Right lobe of liver (tissue), 6 donors: Measurements from ENCODE around the gene C17orf100. TPM values are rescaled to one million over a fixed set of nuclear protein-coding genes. Genes with fewer than 3 reads are reported as not detected.

Source experiments
- ATAC-seq, 4 donors: fragments of 200-7000 bp; cut with Tn5 transposase; one replicate each; pipeline ENCODE4 v1.9.1; 2020; ENCODE audit warnings: mild to moderate bottlenecking in 4 of 4, moderate library complexity in 4 of 4
- DNase-seq, 3 donors: peaks; one replicate each; pipeline ENCODE4 v3.0.0-alpha.2; 2020
- H3K27ac ChIP-seq, 3 donors: fragments of 200-600 bp; one replicate each; pipeline ENCODE4 v1.8.0; 2022
- H3K27me3 ChIP-seq, 2 donors: fragments of 200-600 bp; one replicate each; pipeline ENCODE4 v1.8.0; 2022
- H3K36me3 ChIP-seq, 4 donors: fragments of 200-600 bp; sonication (generic) in 1 of 4; one replicate each; pipeline versions ENCODE4 v1.5.1 to v1.8.0; 2017 to 2022; ENCODE audit warnings: control low read depth in 1 of 4
- H3K4me1 ChIP-seq, 4 donors: fragments of 200-600 bp; sonication (generic) in 1 of 4; one replicate each; pipeline versions ENCODE4 v1.5.1 to v1.8.0; 2017 to 2022; ENCODE audit warnings: control low read depth in 1 of 4
- H3K4me3 ChIP-seq, 3 donors: fragments of 200-600 bp; one replicate each; pipeline ENCODE4 v1.8.0; 2022
- H3K9me3 ChIP-seq, 4 donors: fragments of 200-600 bp; sonication (generic) in 1 of 4; one replicate each; pipeline versions ENCODE4 v1.5.1 to v1.8.0; 2017 to 2022; ENCODE audit warnings: control low read depth in 1 of 4
- POLR2A ChIP-seq: fragments of 450-650 bp; IDR thresholded peaks from one replicate; pipeline ENCODE4 v1.6.1; 2017; ENCODE audit warnings: antibody characterized with exemption, mild to moderate bottlenecking
- WGBS: methylation state at CpG from one replicate; pipeline ENCODE4 v1.1.6; 2018; ENCODE audit warnings: low coverage, low lambda C conversion rate; ENCODE audit not compliant: insufficient coverage; ENCODE audit errors: missing lambda C conversion rate; 5-methylcytosine and 5-hydroxymethylcytosine counted together
- intact Hi-C, 2 donors: fragments of 100-400 bp; cut with DNase I; formaldehyde crosslinking; loops; one replicate each; pipeline versions ENCODE4 v1.11.2 to v1.14.1; 2022
- total RNA-seq, 6 experiments: library from RNA; depleted of rRNA in 2 of 6; stranded (reverse); fragments of >200 nt in 2 of 6; fragmentation: NEBNext Ultra II Directional in 3 of 6; extraction: Animal tissue kit (Norgen Biotek cat#: 25700) in 3 of 6; gene quantifications; one replicate each; pipeline versions ENCODE4 v1.1.0 to v1.2.4, GENCODE V29; 2016 to 2023
- TF ChIP-seq, protein P1 (sequence below), 4 donors: fragments of 200-600 bp in 3 of 4; fragments of 450-650 bp in 1 of 4; IDR thresholded peaks; one replicate each; pipeline versions ENCODE4 v1.5.1 to v1.8.0; 2016 to 2022; ENCODE audit warnings: antibody characterized with exemption in 4 of 4, mild to moderate bottlenecking in 2 of 4
- donor health status: DM: no; HTN: yes; CAD: no.
- donor health status: DM: no; HTN: no; CAD: no.
- donor health status: DM: no; HTN: no; CAD: no.
- donor health status: DM: no; HTN: yes; CAD: no.
- donor health status: DM: no; HTN: yes; CAD: no.

The C17orf100 gene
- total RNA-seq, 6 experiments from 2014 or later: 1.2 to 4.0 (median 1.9) TPM

DNA sequence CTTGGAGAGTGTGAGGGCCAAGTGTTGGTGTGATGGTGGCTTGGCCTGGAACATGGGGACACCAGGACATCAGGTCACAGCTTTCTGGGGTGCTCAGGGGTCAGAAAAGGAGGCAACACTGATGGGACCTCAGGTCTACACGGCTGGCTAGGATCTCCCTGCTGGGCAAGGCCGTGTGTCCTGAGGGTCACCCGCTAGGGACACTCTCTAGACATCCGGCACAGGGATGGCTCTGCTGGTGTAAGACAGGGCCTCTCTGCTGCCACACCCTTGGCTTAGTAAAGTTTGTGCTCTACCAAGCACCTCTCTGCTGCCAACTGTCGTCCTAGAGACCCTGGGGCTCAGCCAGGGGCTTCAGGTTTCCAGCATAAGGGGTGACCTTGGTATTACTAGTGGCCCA, 45.3 kb downstream of the C17orf100 start:
- no peaks in the 10 kb centered on the region for H3K27me3 ChIP-seq
- TF ChIP-seq, protein P1, sequence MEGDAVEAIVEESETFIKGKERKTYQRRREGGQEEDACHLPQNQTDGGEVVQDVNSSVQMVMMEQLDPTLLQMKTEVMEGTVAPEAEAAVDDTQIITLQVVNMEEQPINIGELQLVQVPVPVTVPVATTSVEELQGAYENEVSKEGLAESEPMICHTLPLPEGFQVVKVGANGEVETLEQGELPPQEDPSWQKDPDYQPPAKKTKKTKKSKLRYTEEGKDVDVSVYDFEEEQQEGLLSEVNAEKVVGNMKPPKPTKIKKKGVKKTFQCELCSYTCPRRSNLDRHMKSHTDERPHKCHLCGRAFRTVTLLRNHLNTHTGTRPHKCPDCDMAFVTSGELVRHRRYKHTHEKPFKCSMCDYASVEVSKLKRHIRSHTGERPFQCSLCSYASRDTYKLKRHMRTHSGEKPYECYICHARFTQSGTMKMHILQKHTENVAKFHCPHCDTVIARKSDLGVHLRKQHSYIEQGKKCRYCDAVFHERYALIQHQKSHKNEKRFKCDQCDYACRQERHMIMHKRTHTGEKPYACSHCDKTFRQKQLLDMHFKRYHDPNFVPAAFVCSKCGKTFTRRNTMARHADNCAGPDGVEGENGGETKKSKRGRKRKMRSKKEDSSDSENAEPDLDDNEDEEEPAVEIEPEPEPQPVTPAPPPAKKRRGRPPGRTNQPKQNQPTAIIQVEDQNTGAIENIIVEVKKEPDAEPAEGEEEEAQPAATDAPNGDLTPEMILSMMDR (IDR thresholded peaks at IDR 0.05): no peak
- TF ChIP-seq POLR2A: no peak
- ATAC-seq: no peak
- peak in 1 of 3 donors; percentile 17 for DNase-seq
- H3K4me1 ChIP-seq: peaks cover 0 to 49% (median 17%) of the 10 kb centered on the region in 4 donors
- no peak overlapping the region for H3K27ac ChIP-seq
- 20% methylated on average over 1 of the region's 5 CpGs for WGBS
- H3K36me3 ChIP-seq: peaks cover 0 to 85% (median 46%) of the 10 kb centered on the region in 4 donors
- no peak overlapping the region for H3K4me3 ChIP-seq
- intact Hi-C loops: no loop called here
- H3K9me3 ChIP-seq: no peaks in the 10 kb centered on the region

DNA sequence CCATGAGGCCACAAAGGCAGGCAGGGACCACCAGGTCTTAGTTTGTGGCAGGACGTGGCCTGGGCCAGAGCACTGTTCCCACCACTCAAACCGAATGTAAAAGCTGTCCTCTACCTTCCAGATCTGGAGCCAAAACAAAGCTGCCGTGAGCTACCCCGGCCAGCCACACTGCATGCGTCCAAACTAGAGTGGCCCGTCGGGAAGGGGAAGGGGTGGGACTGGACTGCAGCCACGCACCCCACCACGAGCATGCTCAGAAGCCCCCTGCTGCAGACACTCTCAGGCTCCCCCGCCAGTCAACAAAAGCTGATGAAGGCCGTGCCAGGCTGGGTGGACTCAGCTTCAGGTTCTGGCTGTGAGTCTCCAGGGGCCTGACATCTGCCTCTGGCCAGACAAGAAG, 46.4 kb downstream of the C17orf100 start:
- Histone ChIP-seq H3K27me3 (no peaks in the 10 kb centered on the region), H3K4me1 (peaks cover 0 to 57% (median 24%) of the 10 kb centered on the region in 4 donors), H3K36me3 (peaks cover 0 to 80% (median 41%) of the 10 kb centered on the region in 4 donors), H3K27ac (peak overlapping the region in 1 of 3 donors; percentile 97), H3K4me3 (no peak overlapping the region), H3K9me3 (no peaks in the 10 kb centered on the region)
- no peak for ATAC-seq
- intact Hi-C loops: no loop called here
- 75% methylated on average over 2 of the region's 11 CpGs for WGBS
- TF ChIP-seq, protein P1 (IDR thresholded peaks at IDR 0.05): no peak
- DNase-seq: no peak

DNA sequence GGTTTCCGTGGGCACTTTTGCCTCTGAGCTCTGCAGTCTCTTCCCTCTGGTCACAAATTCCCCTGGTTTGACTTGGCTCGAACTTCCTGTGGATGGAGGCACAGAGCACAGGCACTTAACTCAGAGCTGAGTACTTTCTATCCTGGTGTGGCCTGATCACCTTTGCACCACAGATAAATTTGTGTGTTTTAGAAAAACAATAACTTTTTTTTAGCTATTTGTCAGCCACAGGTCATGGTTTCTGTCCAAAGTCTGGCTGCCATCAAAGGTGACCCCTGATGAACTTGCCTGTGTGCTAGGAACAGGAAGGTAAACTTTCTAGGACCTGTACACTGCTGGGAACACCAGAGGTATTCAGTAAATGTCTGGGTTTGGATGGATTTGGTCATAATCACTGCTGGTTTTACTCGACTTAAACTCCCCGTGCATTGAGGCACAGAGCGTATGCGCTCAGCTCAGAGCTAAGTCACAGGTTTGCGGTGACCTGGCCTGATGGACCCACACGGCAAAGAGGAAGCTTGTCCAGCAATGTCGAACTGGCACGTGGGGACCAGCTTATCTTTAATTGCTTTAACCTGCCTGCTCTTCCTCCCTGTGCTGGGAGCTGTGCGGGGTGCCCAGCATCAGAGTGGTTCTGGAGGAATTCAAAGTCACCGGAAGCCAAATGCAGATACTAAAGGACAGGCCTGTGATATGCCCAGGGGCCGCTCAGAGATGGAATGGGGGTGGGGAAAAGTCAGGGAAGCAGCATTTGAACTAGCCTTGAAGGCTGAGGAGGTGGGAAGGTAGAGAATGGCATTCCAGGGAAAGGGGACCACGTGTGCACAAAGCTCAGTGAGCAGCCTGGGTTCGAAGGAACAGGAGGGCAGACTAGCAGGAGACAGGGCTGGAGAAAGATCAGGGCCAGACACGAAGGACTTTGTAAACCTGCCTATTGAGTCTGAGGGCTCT, 48.7 kb downstream of the C17orf100 start:
- DNase-seq: peak in 2 of 3 donors; percentile 59 to 89
- Histone ChIP-seq H3K27ac (peak overlapping the region; percentile 56 to 97 (median 87)), H3K27me3 (no peaks in the 10 kb centered on the region), H3K36me3 (peaks cover 0 to 66% (median 31%) of the 10 kb centered on the region in 4 donors), H3K9me3 (no peaks in the 10 kb centered on the region), H3K4me1 (peaks cover 0 to 80% (median 37%) of the 10 kb centered on the region in 4 donors), H3K4me3 (no peak overlapping the region)
- whole genome bisulfite sequencing: 36% methylated on average over 15 of the region's 16 CpGs
- intact Hi-C loops: loop anchor here in 1 of 2 donors (10.0 kb wide), 1 partner anchor 95 kb away; no protein-coding TSS in a partner anchor
- TF ChIP-seq POLR2A: no peak
- TF ChIP-seq, protein P1 (IDR thresholded peaks at IDR 0.05): no peak
- ATAC-seq: peak; percentile 57 to 72 (median 66)

DNA sequence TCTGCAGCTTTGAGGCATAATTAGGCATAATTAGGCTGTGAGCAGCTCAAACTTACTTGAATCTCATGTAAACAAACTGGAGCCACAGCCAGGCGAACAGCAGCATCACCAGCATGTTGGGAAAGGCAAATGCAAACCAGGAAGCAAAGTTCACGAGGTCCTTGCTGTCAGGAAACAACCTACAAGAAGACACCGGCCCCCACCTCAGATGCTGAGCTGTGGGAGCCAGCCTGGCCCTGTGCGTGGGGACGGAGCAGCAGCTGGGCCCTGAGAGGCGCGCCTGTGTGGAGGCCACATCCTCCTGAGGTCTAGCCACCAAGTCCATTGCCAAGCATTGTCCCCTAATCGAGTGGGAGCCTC, 49.4 kb downstream of the C17orf100 start:
- peaks cover 0 to 84% (median 40%) of the 10 kb centered on the region in 4 donors for H3K4me1 ChIP-seq
- no peak for TF ChIP-seq POLR2A
- TF ChIP-seq, protein P1 (IDR thresholded peaks at IDR 0.05): no peak
- ATAC-seq (peak in 3 of 4 donors; percentile 1 to 7 (median 3)), DNase-seq (peak in 1 of 3 donors; percentile 41)
- no peaks in the 10 kb centered on the region for H3K9me3 ChIP-seq
- H3K27ac ChIP-seq: peak overlapping the region; percentile 56 to 97 (median 87)
- peaks cover 0 to 63% (median 30%) of the 10 kb centered on the region in 4 donors for H3K36me3 ChIP-seq
- intact Hi-C loops: loop anchor here in 1 of 2 donors (10.0 kb wide), 1 partner anchor 94 kb away; no protein-coding TSS in a partner anchor
- no peaks in the 10 kb centered on the region for H3K27me3 ChIP-seq
- no peak overlapping the region for H3K4me3 ChIP-seq
- 23% methylated on average over 3 of the region's 8 CpGs for WGBS
